ENCODE data around the gene AKAP7.

AKAP7 gene

DNA sequence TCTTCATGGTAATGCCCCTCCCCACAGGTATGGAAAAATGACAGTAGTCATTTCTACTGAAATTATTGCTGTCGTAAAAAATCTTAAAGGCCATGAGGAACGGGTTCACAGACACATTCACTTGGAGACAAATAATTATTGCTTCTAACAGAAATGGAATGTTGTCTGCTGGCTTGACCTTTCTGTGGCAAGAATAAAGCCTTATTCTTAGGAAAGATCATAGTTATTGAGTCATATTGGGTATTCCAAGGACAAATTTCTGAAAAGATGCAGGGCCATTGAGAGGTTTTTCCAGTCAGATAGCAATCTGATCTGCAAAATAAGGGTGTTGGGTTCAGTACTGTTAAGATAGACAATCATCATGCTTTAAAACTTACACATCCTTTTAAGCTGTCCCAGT is 29.2 kb downstream of the AKAP7 start:
- Histone ChIP-seq H3K9me3 (ENCODE audit: low read length) (no peaks in the 10 kb centered on the region), H2AFZ (ENCODE audit: low read length) (no peak overlapping the region), H3K79me2 (ENCODE audit: insufficient read depth, low read length) (no peaks in the 10 kb centered on the region), H3K36me3 (ENCODE audit: insufficient read depth, low read length) (no peaks in the 10 kb centered on the region), H3F3A (ENCODE audit: insufficient read depth, low read length) (no peaks in the 10 kb centered on the region), H3K4me1 (ENCODE audit: insufficient read depth, low read length, severe bottlenecking) (no peaks in the 10 kb centered on the region), H4K20me1 (ENCODE audit: insufficient read depth, low read length) (no peaks in the 10 kb centered on the region), H3K4me3 (ENCODE audit: low read depth, low read length, poor library complexity, severe bottlenecking) (no peak overlapping the region), H3K27ac (ENCODE audit: low read depth, low read length, poor library complexity, severe bottlenecking) (no peak overlapping the region), H3K4me2 (ENCODE audit: low read length) (no peak overlapping the region), H3K9ac (ENCODE audit: low read length) (no peak overlapping the region), H3K27me3 (ENCODE audit: insufficient read depth, low read length) (no peaks in the 10 kb centered on the region), H3K9me2 (ENCODE audit: low read depth, low read length) (no peaks in the 10 kb centered on the region)
- TF ChIP-seq, protein P1, sequence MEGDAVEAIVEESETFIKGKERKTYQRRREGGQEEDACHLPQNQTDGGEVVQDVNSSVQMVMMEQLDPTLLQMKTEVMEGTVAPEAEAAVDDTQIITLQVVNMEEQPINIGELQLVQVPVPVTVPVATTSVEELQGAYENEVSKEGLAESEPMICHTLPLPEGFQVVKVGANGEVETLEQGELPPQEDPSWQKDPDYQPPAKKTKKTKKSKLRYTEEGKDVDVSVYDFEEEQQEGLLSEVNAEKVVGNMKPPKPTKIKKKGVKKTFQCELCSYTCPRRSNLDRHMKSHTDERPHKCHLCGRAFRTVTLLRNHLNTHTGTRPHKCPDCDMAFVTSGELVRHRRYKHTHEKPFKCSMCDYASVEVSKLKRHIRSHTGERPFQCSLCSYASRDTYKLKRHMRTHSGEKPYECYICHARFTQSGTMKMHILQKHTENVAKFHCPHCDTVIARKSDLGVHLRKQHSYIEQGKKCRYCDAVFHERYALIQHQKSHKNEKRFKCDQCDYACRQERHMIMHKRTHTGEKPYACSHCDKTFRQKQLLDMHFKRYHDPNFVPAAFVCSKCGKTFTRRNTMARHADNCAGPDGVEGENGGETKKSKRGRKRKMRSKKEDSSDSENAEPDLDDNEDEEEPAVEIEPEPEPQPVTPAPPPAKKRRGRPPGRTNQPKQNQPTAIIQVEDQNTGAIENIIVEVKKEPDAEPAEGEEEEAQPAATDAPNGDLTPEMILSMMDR (IDR thresholded peaks at IDR 0.05; ENCODE audit: low read length) = no peak
- TF ChIP-seq EZH2 (IDR thresholded peaks at IDR 0.05; ENCODE audit: borderline replicate concordance, low read length) = no peak

DNA sequence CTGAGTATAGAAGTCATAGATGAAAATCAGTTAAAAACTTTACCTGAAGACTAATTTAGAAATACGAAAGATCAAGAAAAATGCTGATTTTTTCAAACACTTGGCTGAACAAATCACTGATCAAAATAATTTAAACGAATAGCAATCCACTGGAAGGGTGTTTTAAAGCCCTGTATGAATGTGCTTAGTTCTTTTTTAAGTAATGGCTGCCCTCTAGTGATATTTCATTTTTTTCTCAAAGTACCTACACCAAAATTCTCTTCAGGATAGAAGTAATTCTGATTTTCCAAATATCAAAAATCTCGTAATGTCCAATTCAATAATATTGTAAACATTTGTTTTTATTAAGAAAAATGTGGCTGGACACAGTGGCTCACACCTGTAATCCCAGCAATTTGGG is 32.5 kb downstream of the AKAP7 start:
- H3K79me2 ChIP-seq (ENCODE audit: insufficient read depth, low read length) = no peaks in the 10 kb centered on the region
- no peaks in the 10 kb centered on the region for H3K9me3 ChIP-seq (ENCODE audit: low read length)
- H3F3A ChIP-seq (ENCODE audit: insufficient read depth, low read length) = no peaks in the 10 kb centered on the region
- no peak overlapping the region for H3K9ac ChIP-seq (ENCODE audit: low read length)
- H3K36me3 ChIP-seq (ENCODE audit: insufficient read depth, low read length) = no peaks in the 10 kb centered on the region
- no peak for TF ChIP-seq EZH2 (IDR thresholded peaks at IDR 0.05; ENCODE audit: borderline replicate concordance, low read length)
- TF ChIP-seq, protein P1 (IDR thresholded peaks at IDR 0.05; ENCODE audit: low read length) = peak; percentile 16; the same call in 1 of the 2 replicates
- H4K20me1 ChIP-seq (ENCODE audit: insufficient read depth, low read length) = no peaks in the 10 kb centered on the region
- H3K27ac ChIP-seq (ENCODE audit: low read depth, low read length, poor library complexity, severe bottlenecking) = no peak overlapping the region
- no peaks in the 10 kb centered on the region for H3K27me3 ChIP-seq (ENCODE audit: insufficient read depth, low read length)
- no peaks in the 10 kb centered on the region for H3K9me2 ChIP-seq (ENCODE audit: low read depth, low read length)
- no peaks in the 10 kb centered on the region for H3K4me1 ChIP-seq (ENCODE audit: insufficient read depth, low read length, severe bottlenecking)
- no peak overlapping the region for H3K4me2 ChIP-seq (ENCODE audit: low read length)
- H3K4me3 ChIP-seq (ENCODE audit: low read depth, low read length, poor library complexity, severe bottlenecking) = no peak overlapping the region
- no peak overlapping the region for H2AFZ ChIP-seq (ENCODE audit: low read length)

DNA sequence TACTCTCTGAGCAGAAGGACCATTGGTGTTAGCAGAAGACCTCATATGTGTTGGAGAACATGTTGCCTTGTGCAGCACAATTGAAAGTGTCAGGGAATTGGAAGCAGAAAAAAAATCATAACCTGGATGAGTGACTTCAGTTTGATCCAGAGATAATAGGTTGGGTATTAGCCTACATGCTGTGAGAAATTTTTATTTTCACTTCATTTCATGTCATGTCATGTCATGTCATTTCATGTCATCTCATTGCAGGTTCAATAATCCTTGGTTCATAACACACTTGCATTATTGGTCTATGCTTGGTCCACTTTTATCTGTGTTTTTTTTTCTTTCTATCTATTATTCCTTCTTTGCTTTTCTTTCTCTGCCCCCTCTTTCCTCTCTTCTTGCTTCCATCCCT is 34.3 kb downstream of the AKAP7 start:
- H3K27me3 ChIP-seq (ENCODE audit: insufficient read depth, low read length) = no peaks in the 10 kb centered on the region
- no peaks in the 10 kb centered on the region for H3F3A ChIP-seq (ENCODE audit: insufficient read depth, low read length)
- no peaks in the 10 kb centered on the region for H3K4me1 ChIP-seq (ENCODE audit: insufficient read depth, low read length, severe bottlenecking)
- H3K4me2 ChIP-seq (ENCODE audit: low read length) = no peak overlapping the region
- H3K9ac ChIP-seq (ENCODE audit: low read length) = no peak overlapping the region
- no peak overlapping the region for H3K27ac ChIP-seq (ENCODE audit: low read depth, low read length, poor library complexity, severe bottlenecking)
- H3K9me2 ChIP-seq (ENCODE audit: low read depth, low read length) = no peaks in the 10 kb centered on the region
- no peaks in the 10 kb centered on the region for H3K9me3 ChIP-seq (ENCODE audit: low read length)
- no peaks in the 10 kb centered on the region for H3K36me3 ChIP-seq (ENCODE audit: insufficient read depth, low read length)
- H2AFZ ChIP-seq (ENCODE audit: low read length) = no peak overlapping the region
- no peaks in the 10 kb centered on the region for H4K20me1 ChIP-seq (ENCODE audit: insufficient read depth, low read length)
- no peak for TF ChIP-seq EZH2 (IDR thresholded peaks at IDR 0.05; ENCODE audit: borderline replicate concordance, low read length)
- TF ChIP-seq, protein P1 (IDR thresholded peaks at IDR 0.05; ENCODE audit: low read length) = no peak
- no peak overlapping the region for H3K4me3 ChIP-seq (ENCODE audit: low read depth, low read length, poor library complexity, severe bottlenecking)
- no peaks in the 10 kb centered on the region for H3K79me2 ChIP-seq (ENCODE audit: insufficient read depth, low read length)

Data from OCI-LY1 (cell line).